GM18951 (cell line): ENCODE results near the gene CTTNBP2NL.
"Not testable (repeated sequence)": the region's sequence is repeated elsewhere in the genome, so short reads cannot be mapped to it uniquely, and the experiment has no call there.

ENCODE experiments used
- POLR2A ChIP-seq: IDR thresholded peaks from 4 replicates; pipeline ENCODE4 v1.6.1; 2011; ENCODE audit warnings: mild to moderate bottlenecking; ENCODE audit not compliant: insufficient read length, insufficient read depth; ENCODE audit errors: extremely low read depth
- in situ Hi-C: fragments of 300-500 bp; cut with MboI; formaldehyde crosslinking; loops from one replicate; pipeline ENCODE4 v1.12.0; 2022; ENCODE audit warnings: low sequenced_read_pairs, mixed read lengths, inconsistent platforms; ENCODE audit not compliant: unreplicated experiment

Gene CTTNBP2NL

DNA sequence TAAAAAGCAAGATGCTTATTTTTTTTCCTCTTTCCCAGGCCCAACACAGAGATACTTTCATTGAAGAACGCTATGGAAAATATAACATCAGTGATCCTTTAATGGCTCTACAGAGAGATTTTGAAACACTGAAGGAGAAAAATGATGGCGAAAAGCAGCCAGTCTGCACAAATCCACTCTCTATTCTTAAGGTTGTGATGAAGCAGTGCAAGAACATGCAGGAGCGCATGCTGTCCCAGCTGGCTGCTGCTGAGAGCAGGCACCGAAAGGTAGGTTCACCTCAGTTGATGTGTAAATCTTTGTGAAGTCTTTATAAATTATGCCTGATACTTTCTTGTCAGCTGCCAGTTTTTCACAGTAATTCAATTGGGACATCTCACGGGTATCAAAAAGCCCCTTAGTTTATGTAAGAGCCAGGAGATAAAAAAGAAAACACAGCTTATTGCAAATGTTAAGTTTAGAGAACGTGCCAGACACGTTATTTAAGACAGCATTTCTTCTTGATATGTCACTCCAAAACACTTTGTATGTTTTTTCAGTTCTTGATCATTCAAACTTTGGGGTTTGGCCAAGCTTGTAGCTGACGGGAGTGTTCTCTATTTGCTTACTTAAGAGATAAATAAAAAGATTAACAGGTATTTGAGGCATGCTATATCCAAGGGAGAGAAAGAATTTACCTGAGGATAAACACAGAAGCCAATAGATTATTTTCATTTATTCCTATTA, 53.1 kb downstream of the CTTNBP2NL start:
- in situ Hi-C loops: no loop called here
- no peak for TF ChIP-seq POLR2A

DNA sequence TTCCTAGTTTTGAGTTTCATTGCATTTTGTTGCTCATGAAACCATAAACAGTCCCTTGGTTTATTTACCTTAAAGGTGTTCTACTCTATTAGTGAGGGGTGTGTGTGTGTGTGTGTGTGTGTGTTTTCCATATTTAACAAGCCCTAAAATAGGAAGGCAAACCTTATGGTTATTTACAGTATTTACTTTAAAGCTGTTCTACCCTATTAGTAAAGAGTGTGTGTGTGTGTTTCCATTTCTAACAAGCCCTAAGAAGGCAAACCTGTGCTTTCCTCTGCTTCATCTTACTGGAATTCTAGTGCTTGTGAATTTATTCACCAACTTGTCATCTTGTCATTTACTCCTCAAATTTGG, 53.6 kb downstream of the CTTNBP2NL start:
- TF ChIP-seq POLR2A: no peak
- in situ Hi-C loops: no loop called here

GRCh38 chr1:112450773-112451172, 54.8 kb downstream of the CTTNBP2NL start:
- TF ChIP-seq POLR2A: no peak
- in situ Hi-C loops: no loop called here

DNA sequence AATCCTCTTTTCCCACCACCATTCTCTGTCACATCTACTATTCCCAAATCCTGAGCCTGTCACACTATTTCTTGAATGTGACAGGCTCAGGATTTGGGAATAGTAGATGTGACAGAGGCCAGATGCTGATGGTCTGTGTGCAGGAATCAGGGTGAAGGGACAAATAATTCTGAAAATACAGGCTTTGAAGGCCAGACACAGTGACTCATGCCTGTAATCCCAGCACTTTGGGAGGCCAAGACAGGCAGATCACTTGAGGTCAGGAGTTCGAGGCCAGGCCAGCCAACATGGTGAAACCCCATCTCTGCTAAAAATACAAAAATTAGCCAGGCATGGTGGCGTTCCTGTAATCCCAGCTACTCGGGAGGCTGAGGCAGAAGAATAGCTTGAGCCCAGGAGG, 55.3 kb downstream of the CTTNBP2NL start:
- in situ Hi-C loops: not testable (repeated sequence)

DNA sequence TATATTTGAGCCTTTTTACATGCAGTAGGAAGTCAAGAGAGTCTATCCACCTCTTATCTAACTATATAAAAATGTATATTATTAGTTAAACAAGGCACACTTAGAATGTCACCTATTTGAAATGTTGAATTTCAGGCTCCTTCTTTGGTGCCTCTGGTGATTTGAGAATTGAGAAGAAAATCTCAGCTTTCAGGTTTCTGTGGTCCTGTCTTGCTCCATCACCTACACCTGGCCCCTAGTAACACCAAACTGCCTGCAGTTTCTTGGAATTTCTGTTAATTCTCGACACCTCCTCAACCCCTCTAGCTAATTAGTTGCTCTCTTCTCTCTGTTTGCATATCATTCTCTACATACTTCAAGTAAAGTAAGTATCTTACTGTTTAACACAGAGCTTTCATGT, 57.9 kb downstream of the CTTNBP2NL start:
- in situ Hi-C loops: no loop called here
- no peak for TF ChIP-seq POLR2A

- no peak for TF ChIP-seq POLR2A
- in situ Hi-C loops: no loop called here
These were observed 58.3 kb downstream of the CTTNBP2NL start for GRCh38 chr1:112454316-112454715.

DNA sequence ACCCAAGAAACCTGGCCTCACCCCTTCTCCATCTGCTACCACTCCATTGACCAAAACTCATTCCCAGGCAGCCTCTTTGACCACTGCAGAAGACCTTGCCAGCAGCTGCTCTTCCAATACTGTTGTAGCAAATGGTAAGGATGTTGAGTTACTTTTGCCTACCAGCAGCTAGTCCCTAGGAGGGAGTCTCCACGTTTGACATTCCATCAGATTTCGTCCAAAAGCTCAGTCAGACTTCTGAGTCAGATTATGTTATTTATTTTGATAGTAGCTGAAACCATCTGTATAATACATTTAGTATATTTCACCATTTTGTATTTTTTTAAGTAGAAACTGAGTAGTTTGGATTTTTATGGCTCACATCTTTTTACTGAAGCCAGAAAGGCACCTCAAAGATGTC, 61.2 kb downstream of the CTTNBP2NL start:
- no peak for TF ChIP-seq POLR2A
- in situ Hi-C loops: no loop called here

DNA sequence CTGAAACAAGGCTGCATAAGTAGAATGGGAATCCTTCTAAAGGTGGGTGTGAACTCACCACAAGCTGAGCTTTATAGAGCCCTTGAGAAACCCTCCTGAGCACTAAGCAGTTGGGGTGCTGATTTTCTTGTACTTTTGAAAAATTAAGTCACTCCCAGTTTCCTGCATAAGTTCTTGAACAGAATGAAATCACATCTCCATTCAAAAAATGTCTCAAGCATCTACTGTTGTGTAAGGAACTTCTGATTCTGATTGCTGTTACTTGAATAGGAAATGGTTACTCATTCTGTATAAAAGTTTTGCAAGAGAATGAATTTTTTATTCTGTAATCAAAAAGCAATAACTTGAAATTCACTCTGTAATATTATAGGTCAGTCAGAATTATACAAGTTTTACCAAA, 61.9 kb downstream of the CTTNBP2NL start:
- TF ChIP-seq POLR2A: no peak

GRCh38 chr1:112458756-112459155, 62.7 kb downstream of the CTTNBP2NL start:
- TF ChIP-seq POLR2A: no peak
- in situ Hi-C loops: no loop called here

More for the DNA sequence above, 61.9 kb downstream of the CTTNBP2NL start:
- in situ Hi-C loops: no loop called here

DNA sequence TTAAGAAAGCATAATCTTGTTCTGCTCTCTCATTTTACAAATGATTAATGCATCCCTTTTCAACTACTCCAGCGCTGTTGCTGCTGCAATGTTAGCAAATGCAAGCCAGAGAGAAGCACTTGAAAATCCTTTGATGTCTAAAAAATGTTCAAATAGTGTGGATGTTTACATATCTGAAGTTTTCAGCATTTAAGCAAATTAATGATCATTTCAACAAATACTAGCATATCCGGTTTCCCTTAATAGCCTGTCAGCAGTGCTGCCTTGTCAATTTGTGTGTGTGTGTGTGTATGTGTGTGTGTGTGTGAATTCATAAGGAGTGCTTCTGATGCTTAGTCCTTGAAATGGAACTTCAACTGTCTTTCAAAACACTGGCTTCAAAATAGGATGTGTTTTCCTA, 64.6 kb downstream of the CTTNBP2NL start:
- no peak for TF ChIP-seq POLR2A
- in situ Hi-C loops: loop anchor here (10.0 kb wide), 1 partner anchor 66 kb away; the partner anchor contains the start of gene CTTNBP2NL

GRCh38 chr1:112461200-112461871, 65.3 kb downstream of the CTTNBP2NL start:
- TF ChIP-seq POLR2A: no peak
- in situ Hi-C loops: loop anchor here (10.0 kb wide), 1 partner anchor 67 kb away; the partner anchor contains the start of gene CTTNBP2NL

DNA sequence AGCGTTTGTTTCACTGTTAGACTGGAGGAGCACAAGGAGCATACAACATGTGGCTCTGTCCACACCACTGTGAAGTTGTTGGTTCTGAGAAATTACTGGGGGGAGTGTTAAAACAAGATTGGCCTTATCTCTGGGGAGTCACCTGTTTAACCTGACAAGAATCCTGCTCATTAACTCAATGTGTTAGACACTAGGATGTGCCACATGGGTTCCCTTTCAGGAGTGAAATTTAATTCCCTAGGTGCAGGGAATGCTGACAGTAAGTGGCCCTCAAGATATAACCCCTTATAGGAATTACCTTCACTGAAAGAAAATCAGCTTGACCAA, 66.9 kb downstream of the CTTNBP2NL start:
- no peak for TF ChIP-seq POLR2A
- in situ Hi-C loops: loop anchor here (10.0 kb wide), 1 partner anchor 68 kb away; the partner anchor contains the start of gene CTTNBP2NL

DNA sequence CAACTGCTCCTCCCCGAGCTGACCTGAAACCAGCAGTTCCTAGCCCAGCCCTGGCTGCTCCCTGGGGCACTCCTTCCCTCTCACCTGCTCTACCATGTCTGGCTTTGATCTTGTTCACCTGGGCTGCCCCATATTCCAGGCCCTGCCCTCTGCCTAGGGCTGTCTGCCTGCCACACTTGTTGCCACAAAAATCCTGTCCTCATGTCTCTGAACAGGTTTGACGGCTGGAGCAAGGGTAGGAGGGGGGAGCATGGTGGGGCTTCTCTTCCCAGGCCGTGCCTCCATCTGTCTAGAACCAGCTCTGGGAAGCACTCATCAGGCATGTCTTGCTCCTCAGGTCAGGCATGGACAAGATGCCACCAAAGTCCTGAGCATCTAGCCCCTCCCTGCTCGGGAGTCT, 68.5 kb downstream of the CTTNBP2NL start:
- in situ Hi-C loops: loop anchor here (10.0 kb wide), 1 partner anchor 70 kb away; the partner anchor contains the start of gene CTTNBP2NL
- no peak for TF ChIP-seq POLR2A

GRCh38 chr1:112465122-112465521, 69.1 kb downstream of the CTTNBP2NL start:
- in situ Hi-C loops: loop anchor here (10.0 kb wide), 1 partner anchor 70 kb away; the partner anchor contains the start of gene CTTNBP2NL
- TF ChIP-seq POLR2A: no peak
